H1 (cell line): ENCODE measurements around the gene HNRNPA3. TPM values are rescaled to one million over a fixed set of nuclear protein-coding genes. Genes with fewer than 3 reads are reported as not detected.

Source experiments
- E2F6 ChIP-seq: IDR thresholded peaks from 2 replicates; pipeline ENCODE4 v1.6.1; 2012; ENCODE audit warnings: inconsistent platforms
- POLR2AphosphoS5 ChIP-seq: IDR thresholded peaks from 2 replicates; pipeline ENCODE4 v1.6.1; 2011; ENCODE audit warnings: low read depth, low read length
- POU5F1 ChIP-seq: IDR thresholded peaks from 2 replicates; pipeline ENCODE4 v1.6.1; 2011; ENCODE audit warnings: low read depth, mild to moderate bottlenecking, low read length, moderate library complexity
- RNF2 ChIP-seq: fragments of 200-900, 300-1000 bp; sonication (generic); IDR thresholded peaks from 2 replicates; pipeline ENCODE4 v1.7.1; 2016; ENCODE audit warnings: borderline replicate concordance, low read depth, mild to moderate bottlenecking, antibody characterized with exemption, low read length; ENCODE audit not compliant: poor library complexity, severe bottlenecking; ENCODE audit errors: missing control alignments
- SUZ12 ChIP-seq: fragments of 200-600 bp; sonication (generic); IDR thresholded peaks from 2 replicates; pipeline ENCODE4 v1.6.1; 2012; ENCODE audit warnings: mild to moderate bottlenecking, inconsistent platforms, low read length, moderate library complexity, mixed read lengths
- TAF1 ChIP-seq: IDR thresholded peaks from 2 replicates; pipeline ENCODE4 v1.6.1; 2011; ENCODE audit warnings: mild to moderate bottlenecking, low read depth, low read length
- polyA plus RNA-seq, 7 experiments: library from polyadenylated mRNA; depleted of rRNA in 3 of 7; stranded (reverse) in 5 of 7; unstranded in 2 of 7; fragments of >200 nt in 5 of 7; fragments of 200-250 nt in 2 of 7; gene quantifications; 1 replicate in 5 of 7; 2 replicates in 1 of 7; 4 replicates in 1 of 7; pipeline versions ENCODE4 v1.2.1 to v1.2.3, GENCODE V29; 2011 to 2013; ENCODE audit warnings: missing spikeins in 2 of 7, mixed read lengths in 2 of 7
- total RNA-seq: library from RNA; stranded (reverse); fragmentation: NEBNext Ultra II Directional; extraction: Animal tissue kit (Norgen Biotek cat#: 25700); gene quantifications from 2 replicates; pipeline ENCODE4 v1.2.1, GENCODE V29; 2021

Gene HNRNPA3
- total and polyA plus RNA-seq, 2 of the 8 experiments (the other 6 are each of a cell fraction or from before 2014, with no cell fraction given) = 66.1 to 408 TPM

GRCh38 chr2:177250461-177250860 is 37.9 kb downstream of the HNRNPA3 start (continued):
- TF ChIP-seq POLR2AphosphoS5 = no peak
- no peak for TF ChIP-seq POU5F1
- TF ChIP-seq E2F6 = no peak
- TF ChIP-seq SUZ12 = no peak
- no peak for TF ChIP-seq RNF2
- TF ChIP-seq TAF1 = no peak
